Lower leg skin (tissue), 3 donors: ENCODE measurements around the gene TREX2.

Experiments
- POLR2A ChIP-seq, 2 donors: fragments of 450-650 bp; IDR thresholded peaks; one replicate each; pipeline ENCODE4 v1.6.1; 2016 to 2017; ENCODE audit warnings: antibody characterized with exemption in 2 of 2, mild to moderate bottlenecking in 1 of 2, moderate library complexity in 1 of 2
- TF ChIP-seq, protein P1 (sequence below), 3 donors: fragments of 450-650 bp; IDR thresholded peaks; one replicate each; pipeline ENCODE4 v1.5.1; 2016; ENCODE audit warnings: antibody characterized with exemption in 3 of 3, mild to moderate bottlenecking in 3 of 3, moderate library complexity in 2 of 3

DNA sequence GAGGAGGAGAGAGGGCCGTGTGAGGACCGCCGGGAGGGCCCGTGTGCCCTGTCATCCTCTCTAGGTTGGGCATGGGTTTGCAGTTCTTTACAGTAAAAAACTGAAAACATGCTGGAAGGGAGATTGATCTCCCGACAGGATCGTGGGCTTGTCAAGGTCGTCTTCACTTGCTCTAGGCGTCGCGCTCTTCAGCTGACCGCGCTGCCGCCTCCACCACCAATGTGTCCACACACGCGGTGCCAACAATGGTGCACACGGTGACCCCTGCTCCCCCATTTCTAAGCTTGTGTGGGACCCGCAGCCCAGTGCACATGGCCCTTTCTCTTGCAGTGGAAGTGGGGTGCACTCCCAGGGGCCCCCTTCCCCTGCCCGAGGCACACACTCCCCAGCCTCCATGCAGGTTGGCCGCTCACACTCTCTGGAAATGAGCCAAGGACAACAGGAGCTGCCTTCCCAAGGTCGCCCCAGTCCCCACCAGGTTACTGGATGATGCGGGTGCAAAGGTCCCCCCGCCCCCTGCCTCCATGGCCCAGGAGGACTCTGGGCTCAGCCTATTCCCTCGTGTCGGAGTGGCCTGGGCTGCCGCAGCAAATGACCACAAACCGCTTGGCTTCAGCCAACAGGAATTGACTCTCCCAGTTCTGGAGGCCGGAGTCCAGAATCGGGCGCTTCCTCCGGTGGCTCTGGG lies 36.3 kb downstream of the TREX2 start:
- TF ChIP-seq, protein P1, sequence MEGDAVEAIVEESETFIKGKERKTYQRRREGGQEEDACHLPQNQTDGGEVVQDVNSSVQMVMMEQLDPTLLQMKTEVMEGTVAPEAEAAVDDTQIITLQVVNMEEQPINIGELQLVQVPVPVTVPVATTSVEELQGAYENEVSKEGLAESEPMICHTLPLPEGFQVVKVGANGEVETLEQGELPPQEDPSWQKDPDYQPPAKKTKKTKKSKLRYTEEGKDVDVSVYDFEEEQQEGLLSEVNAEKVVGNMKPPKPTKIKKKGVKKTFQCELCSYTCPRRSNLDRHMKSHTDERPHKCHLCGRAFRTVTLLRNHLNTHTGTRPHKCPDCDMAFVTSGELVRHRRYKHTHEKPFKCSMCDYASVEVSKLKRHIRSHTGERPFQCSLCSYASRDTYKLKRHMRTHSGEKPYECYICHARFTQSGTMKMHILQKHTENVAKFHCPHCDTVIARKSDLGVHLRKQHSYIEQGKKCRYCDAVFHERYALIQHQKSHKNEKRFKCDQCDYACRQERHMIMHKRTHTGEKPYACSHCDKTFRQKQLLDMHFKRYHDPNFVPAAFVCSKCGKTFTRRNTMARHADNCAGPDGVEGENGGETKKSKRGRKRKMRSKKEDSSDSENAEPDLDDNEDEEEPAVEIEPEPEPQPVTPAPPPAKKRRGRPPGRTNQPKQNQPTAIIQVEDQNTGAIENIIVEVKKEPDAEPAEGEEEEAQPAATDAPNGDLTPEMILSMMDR (IDR thresholded peaks at IDR 0.05) = no peak
- TF ChIP-seq POLR2A (IDR thresholded peaks at IDR 0.05) = no peak
